ENCODE data around the gene NEURL1B.

Gene NEURL1B

GRCh38 chr5:172717481-172718195, 76.6 kb downstream of the NEURL1B start:
- Histone ChIP-seq H3K4me3 (replicated peaks; ENCODE audit: insufficient read depth, low read length) (no peak overlapping the region), H3K27ac (replicated peaks) (no peak overlapping the region), H3K27me3 (ENCODE audit: insufficient read depth, poor library complexity, severe bottlenecking) (no peaks in the 10 kb centered on the region)
- no peak for DNase-seq (ENCODE audit: low read depth in 1 of 2, low spot score in 1 of 2)
- TF ChIP-seq GABPA (IDR thresholded peaks at IDR 0.05; ENCODE audit: low read depth) (no peak), POLR2AphosphoS5 (IDR thresholded peaks at IDR 0.05; ENCODE audit: low read depth) (no peak), SPI1 (IDR thresholded peaks at IDR 0.05; ENCODE audit: borderline replicate concordance, low read depth) (no peak), CTCF (IDR thresholded peaks at IDR 0.05; ENCODE audit: insufficient read depth, low read length) (no peak), REST (IDR thresholded peaks at IDR 0.05; ENCODE audit: insufficient replicate concordance, low read depth) (no peak)

- DNase-seq (ENCODE audit: low read depth in 1 of 2, low spot score in 1 of 2) = no peak
- Histone ChIP-seq H3K27me3 (ENCODE audit: insufficient read depth, poor library complexity, severe bottlenecking) (no peaks in the 10 kb centered on the region), H3K4me3 (replicated peaks; ENCODE audit: insufficient read depth, low read length) (no peak overlapping the region), H3K27ac (replicated peaks) (no peak overlapping the region)
- no peak for TF ChIP-seq CTCF (IDR thresholded peaks at IDR 0.05; ENCODE audit: insufficient read depth, low read length)
These were observed 77.6 kb downstream of the NEURL1B start for GRCh38 chr5:172718527-172719114.

- no peaks in the 10 kb centered on the region for H3K27me3 ChIP-seq (ENCODE audit: insufficient read depth, poor library complexity, severe bottlenecking)
- no peak overlapping the region for H3K27ac ChIP-seq (replicated peaks)
- TF ChIP-seq CTCF (IDR thresholded peaks at IDR 0.05; ENCODE audit: insufficient read depth, low read length) = no peak
- TF ChIP-seq SPI1 (IDR thresholded peaks at IDR 0.05; ENCODE audit: borderline replicate concordance, low read depth) = no peak
- no peak for TF ChIP-seq POLR2AphosphoS5 (IDR thresholded peaks at IDR 0.05; ENCODE audit: low read depth)
- TF ChIP-seq REST (IDR thresholded peaks at IDR 0.05; ENCODE audit: insufficient replicate concordance, low read depth) = no peak
- no peak for TF ChIP-seq GABPA (IDR thresholded peaks at IDR 0.05; ENCODE audit: low read depth)
- DNase-seq (ENCODE audit: low read depth in 1 of 2, low spot score in 1 of 2) = no peak
- no peak overlapping the region for H3K4me3 ChIP-seq (replicated peaks; ENCODE audit: insufficient read depth, low read length)
These were observed 78.1 kb downstream of the NEURL1B start for GRCh38 chr5:172719211-172719610.

Measured in HL-60 (cell line).